SK-N-MC (cell line): ENCODE data around the gene YBX1.
"Not testable (repeated sequence)": the region's sequence is repeated elsewhere in the genome, so short reads cannot be mapped to it uniquely, and the experiment has no call there.

Experiments
- DNase-seq: peaks from one replicate; pipeline ENCODE4 v3.0.0-alpha.2; 2011; ENCODE audit warnings: low read depth, low spot score
- H3K27ac ChIP-seq: fragments of 200-600 bp; sonication (generic); 2 replicates; pipeline ENCODE4 v1.5.1; 2016; ENCODE audit warnings: mixed run types
- H3K36me3 ChIP-seq: fragments of 200-600 bp; sonication (generic); 2 replicates; pipeline ENCODE4 v1.6.1; 2017; ENCODE audit warnings: antibody characterized with exemption, low read length, mixed read lengths; ENCODE audit not compliant: insufficient read depth
- H3K4me3 ChIP-seq: fragments of 200-600 bp; sonication (generic); 2 replicates; pipeline ENCODE4 v1.5.1; 2016
- H3K9ac ChIP-seq: fragments of 200-600 bp; sonication (generic); 2 replicates; pipeline ENCODE4 v1.8.0; 2017; ENCODE audit warnings: mixed run types, mixed read lengths; ENCODE audit not compliant: insufficient read length
- H3K9me3 ChIP-seq: fragments of 200-600 bp; sonication (generic); 2 replicates; pipeline ENCODE4 v1.6.1; 2017; ENCODE audit warnings: low read depth, mild to moderate bottlenecking, antibody characterized with exemption, low read length, moderate library complexity, mixed read lengths
- EZH2 ChIP-seq: fragments of 200-600 bp; sonication (generic); IDR thresholded peaks from one replicate; pipeline ENCODE4 v1.6.1; 2017; ENCODE audit warnings: antibody characterized with exemption
- FOXP2 ChIP-seq: optimal IDR thresholded peaks from 2 replicates; pipeline ENCODE3; 2011; ENCODE audit warnings: mild to moderate bottlenecking, moderate library complexity; ENCODE audit not compliant: insufficient read depth; ENCODE audit errors: extremely low read length, control extremely low read depth
- POLR2AphosphoS5 ChIP-seq: IDR thresholded peaks from 2 replicates; pipeline ENCODE4 v1.6.1; 2012; ENCODE audit warnings: mild to moderate bottlenecking, low read depth, low read length, borderline replicate concordance

YBX1 gene

GRCh38 chr1:42748461-42749410, 66.5 kb downstream of the YBX1 start:
- Histone ChIP-seq H3K9ac (no peak overlapping the region), H3K9me3 (no peaks in the 10 kb centered on the region), H3K27ac (no peak overlapping the region), H3K4me3 (no peak overlapping the region), H3K36me3 (peaks cover 22% of the 10 kb centered on the region; the same call in 1 of the 2 replicates)
- no peak for DNase-seq
- TF ChIP-seq POLR2AphosphoS5 = no peak
- no peak for TF ChIP-seq EZH2
- TF ChIP-seq FOXP2 = no peak

GRCh38 chr1:42750041-42750440, 67.8 kb downstream of the YBX1 start:
- Histone ChIP-seq H3K36me3 (peaks cover 34% of the 10 kb centered on the region; the same call in 1 of the 2 replicates), H3K27ac (no peak overlapping the region), H3K9me3 (no peaks in the 10 kb centered on the region), H3K9ac (no peak overlapping the region), H3K4me3 (no peak overlapping the region)
- TF ChIP-seq POLR2AphosphoS5 (no peak), FOXP2 (no peak), EZH2 (no peak)
- DNase-seq = no peak

GRCh38 chr1:42751511-42752070, 69.4 kb downstream of the YBX1 start:
- not testable (repeated sequence) for H3K9ac ChIP-seq, H3K27ac ChIP-seq, H3K9me3 ChIP-seq, DNase-seq, H3K4me3 ChIP-seq
- peaks cover 45% of the 10 kb centered on the region; the same call in 1 of the 2 replicates for H3K36me3 ChIP-seq

DNA sequence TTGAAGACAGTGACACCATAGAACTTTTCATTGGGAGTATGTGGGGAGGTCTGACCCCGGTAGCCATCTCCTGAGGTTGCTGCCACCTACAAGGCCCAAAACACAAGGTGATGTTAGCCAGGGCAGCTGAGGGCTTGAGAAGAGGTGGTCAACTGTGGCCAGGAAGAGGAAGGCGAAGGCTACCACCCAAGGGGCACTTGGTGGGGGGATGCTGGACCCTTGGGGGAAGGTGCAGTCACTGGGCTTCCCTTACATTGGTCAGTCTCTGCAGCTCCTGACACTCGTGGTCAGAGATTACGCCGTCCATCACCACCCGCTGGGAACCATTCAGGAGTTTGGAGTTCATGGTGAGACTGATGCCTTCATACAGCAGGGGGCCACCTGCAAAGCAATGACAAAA, 70.1 kb downstream of the YBX1 start:
- no peak overlapping the region for H3K9ac ChIP-seq
- no peak for DNase-seq
- H3K9me3 ChIP-seq = no peaks in the 10 kb centered on the region
- no peak overlapping the region for H3K4me3 ChIP-seq
- TF ChIP-seq EZH2 (no peak), POLR2AphosphoS5 (no peak), FOXP2 (no peak)
- H3K27ac ChIP-seq = no peak overlapping the region
- peaks cover 52% of the 10 kb centered on the region; the same call in 1 of the 2 replicates for H3K36me3 ChIP-seq

DNA sequence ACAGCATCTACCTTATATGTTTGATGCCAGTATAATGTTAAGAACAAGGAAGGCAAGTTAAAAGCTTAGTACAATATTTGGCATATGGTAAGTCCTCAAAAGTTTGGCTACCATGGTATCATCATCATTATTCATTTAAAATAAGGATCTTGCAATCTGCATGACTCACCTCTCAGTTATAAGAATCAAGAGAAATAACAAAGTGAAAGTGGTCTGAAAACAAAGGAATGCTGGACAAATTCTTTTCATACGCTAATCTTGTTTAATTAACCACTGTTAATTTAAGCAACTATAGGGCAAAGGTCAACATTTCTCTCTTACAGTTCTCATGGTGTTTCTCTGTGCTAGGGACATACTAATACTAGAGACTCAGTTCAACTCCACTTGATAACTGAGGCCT, 70.9 kb downstream of the YBX1 start:
- TF ChIP-seq EZH2 (no peak), FOXP2 (no peak), POLR2AphosphoS5 (no peak)
- Histone ChIP-seq H3K36me3 (peaks cover 59% of the 10 kb centered on the region), H3K27ac (no peak overlapping the region), H3K4me3 (no peak overlapping the region), H3K9me3 (no peaks in the 10 kb centered on the region), H3K9ac (no peak overlapping the region)
- no peak for DNase-seq
